Activated naive CD8-positive, alpha-beta T cell treated with anti-CD3 and anti-CD28 coated beads for 36 hours (primary cell): Measurements from ENCODE around the gene OR4D11. TPM values are rescaled to one million over a fixed set of nuclear protein-coding genes. Genes with fewer than 3 reads are reported as not detected.
A peak's percentile ranks its signal among the peaks of the same experiment; 100 is the strongest.
"Not testable (repeated sequence)": the region's sequence is repeated elsewhere in the genome, so short reads cannot be mapped to it uniquely, and the experiment has no call there.

ENCODE experiments used
- DNase-seq: peaks from one replicate; pipeline ENCODE4 v3.0.0; 2021
- H3K27ac Mint-ChIP-seq: one replicate; pipeline ENCODE4 v1.8.0; 2022; ENCODE audit warnings: mild to moderate bottlenecking, moderate library complexity, mixed read lengths
- H3K27me3 Mint-ChIP-seq: one replicate; pipeline ENCODE4 v1.8.0; 2022; ENCODE audit warnings: mild to moderate bottlenecking, mixed read lengths
- H3K36me3 Mint-ChIP-seq: one replicate; pipeline ENCODE4 v1.8.0; 2021; ENCODE audit warnings: mild to moderate bottlenecking, mixed read lengths
- H3K4me1 Mint-ChIP-seq: one replicate; pipeline ENCODE4 v1.8.0; 2021; ENCODE audit warnings: mixed read lengths
- H3K4me3 Mint-ChIP-seq: one replicate; pipeline ENCODE4 v1.8.0; 2022; ENCODE audit warnings: mild to moderate bottlenecking, moderate library complexity, mixed read lengths
- H3K9me3 Mint-ChIP-seq: one replicate; pipeline ENCODE4 v1.8.0; 2022; ENCODE audit warnings: mixed read lengths
- total RNA-seq, 2 experiments: library from RNA; stranded (reverse); gene quantifications; one replicate each; pipeline ENCODE4 v1.2.3, GENCODE V29; 2021

OR4D11 gene
- total RNA-seq, 2 experiments from 2014 or later, result not detected

DNA sequence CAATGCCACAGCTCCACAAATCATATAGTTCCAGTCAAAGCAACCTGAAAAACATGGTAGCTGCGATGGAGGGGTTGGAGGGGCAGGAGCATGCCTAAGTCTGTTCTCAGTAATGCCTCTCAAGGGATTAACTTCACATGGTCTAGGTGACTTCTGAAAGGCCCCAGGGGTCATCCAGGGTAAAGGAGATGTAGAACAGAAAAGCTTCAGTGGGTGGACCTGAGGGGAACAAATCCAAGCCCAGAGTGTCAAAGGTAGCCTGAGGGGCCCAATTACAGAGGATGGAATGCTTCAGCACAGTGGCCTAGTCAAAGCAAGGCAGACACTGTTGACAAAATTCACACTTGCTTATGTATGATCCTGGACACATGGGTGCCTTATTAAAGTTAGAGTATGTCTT is 31.3 kb downstream of the OR4D11 start:
- Mint-ChIP-seq H3K4me1 (peaks cover 12% of the 10 kb centered on the region), H3K4me3 (no peak overlapping the region), H3K36me3 (no peaks in the 10 kb centered on the region), H3K27ac (no peak overlapping the region), H3K27me3 (no peaks in the 10 kb centered on the region), H3K9me3 (no peaks in the 10 kb centered on the region)
- no peak for DNase-seq

DNA sequence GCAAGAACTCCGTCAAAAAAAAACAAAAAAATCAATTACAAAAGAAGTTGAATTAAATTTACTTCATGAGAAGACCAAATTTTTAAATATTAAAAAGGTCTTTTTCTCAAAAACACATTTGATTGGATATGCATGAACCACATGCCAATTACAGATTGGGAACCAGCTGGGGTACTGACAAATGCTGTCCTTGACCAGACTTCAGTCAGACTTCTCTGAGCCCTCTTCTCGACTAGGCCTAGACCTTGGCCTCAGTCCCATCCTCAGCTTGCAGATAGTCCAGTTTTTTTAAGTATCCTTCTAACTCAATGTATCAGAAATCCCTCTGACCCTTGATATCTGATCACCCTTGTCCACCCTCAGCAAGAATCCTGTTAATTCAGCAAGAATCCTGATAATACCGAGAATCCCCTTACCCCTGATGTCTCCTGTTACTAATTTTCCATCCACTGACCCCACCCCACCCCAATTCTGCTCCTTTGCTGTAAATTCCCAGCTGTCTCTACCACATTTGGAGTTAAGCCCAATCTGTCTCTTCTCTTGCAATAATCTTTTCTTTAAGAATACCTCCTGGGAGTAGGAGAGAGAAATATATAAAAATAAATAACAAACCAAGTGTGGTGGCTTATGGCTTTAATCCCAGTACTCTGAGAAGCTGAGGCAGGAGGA is 38.9 kb downstream of the OR4D11 start:
- DNase-seq, result no peak
- Mint-ChIP-seq H3K27ac (no peak overlapping the region), H3K4me1 (peaks cover 7% of the 10 kb centered on the region), H3K9me3 (no peaks in the 10 kb centered on the region), H3K36me3 (no peaks in the 10 kb centered on the region), H3K4me3 (no peak overlapping the region), H3K27me3 (no peaks in the 10 kb centered on the region)

DNA sequence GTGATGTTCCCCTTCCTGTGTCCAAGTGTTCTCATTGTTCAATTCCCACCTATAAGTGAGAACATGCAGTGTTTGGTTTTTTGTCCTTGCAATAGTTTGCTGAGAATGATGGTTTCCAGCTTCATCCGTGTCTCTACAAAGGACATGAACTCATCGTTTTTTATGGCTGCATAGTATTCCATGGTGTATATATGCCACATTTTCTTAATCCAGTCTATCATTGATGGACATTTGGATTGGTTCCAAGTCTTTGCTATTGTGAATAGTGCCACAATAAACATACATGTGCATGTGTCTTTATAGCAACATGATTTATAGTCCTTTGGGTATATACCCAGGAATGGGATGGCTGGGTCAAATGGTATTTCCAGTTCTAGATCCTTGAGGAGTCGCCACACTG is 40.3 kb downstream of the OR4D11 start:
- not testable (repeated sequence) for H3K9me3 Mint-ChIP-seq, H3K4me3 Mint-ChIP-seq, H3K27me3 Mint-ChIP-seq, H3K27ac Mint-ChIP-seq, DNase-seq, H3K36me3 Mint-ChIP-seq, H3K4me1 Mint-ChIP-seq

DNA sequence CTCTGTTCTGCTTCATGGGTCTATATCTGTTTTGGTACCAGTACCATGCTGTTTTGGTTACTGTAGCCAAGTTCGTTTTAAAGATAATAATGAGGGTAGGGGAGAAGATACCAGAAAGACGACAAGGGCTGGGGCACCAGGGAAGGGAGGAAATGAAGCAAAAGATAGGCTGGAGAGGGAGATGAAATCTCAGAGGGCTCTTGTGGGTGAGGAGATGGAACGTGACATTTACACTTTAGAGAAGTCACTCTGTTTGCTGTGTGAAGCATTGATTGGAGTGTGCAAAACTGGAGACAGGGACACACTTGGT is 41.4 kb downstream of the OR4D11 start:
- Mint-ChIP-seq H3K9me3 (no peaks in the 10 kb centered on the region), H3K27ac (no peak overlapping the region), H3K4me3 (no peak overlapping the region), H3K4me1 (peaks cover 13% of the 10 kb centered on the region), H3K27me3 (no peaks in the 10 kb centered on the region), H3K36me3 (no peaks in the 10 kb centered on the region)
- no peak for DNase-seq

DNA sequence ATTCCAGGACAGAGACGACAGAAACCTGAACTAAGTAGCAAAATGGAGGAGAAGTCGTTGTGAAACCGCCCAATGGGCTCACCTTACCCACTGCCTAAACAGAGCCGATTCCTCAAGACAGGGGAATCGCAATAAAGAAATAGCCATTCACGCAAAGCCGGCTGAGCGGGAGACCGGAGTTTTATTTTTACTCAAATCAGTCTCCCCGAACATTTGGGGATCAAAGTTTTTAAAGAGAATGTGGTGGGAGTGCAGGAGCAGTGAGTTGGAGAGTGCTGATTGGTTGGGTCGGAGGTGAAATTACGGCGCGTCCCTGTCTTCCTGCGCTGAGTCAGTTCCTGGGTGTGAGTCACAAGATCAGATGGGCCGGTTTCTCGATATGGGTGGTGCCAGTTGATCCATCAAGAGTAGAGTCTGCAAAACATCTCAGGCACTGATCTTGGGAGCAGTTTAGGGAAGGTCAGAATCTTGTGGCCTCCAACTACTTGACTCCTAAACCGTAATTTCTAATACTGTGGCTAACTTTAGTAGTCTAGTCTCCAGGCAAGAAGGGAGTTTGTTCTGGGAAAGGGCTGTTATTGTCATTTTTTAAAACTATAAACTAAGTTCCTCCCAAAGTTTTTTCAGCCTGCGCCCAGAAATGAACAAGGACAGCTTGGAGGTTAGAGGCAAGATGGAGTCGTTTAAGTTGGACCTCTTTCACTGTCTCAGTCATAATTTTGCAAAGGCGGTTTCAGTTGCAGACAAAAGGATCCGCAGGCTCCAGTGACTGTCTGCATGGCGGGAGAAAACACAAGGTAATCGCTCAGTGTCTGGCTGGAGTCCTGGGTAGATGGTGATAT is 42.0 kb downstream of the OR4D11 start:
- DNase-seq, result no peak
- H3K27me3 Mint-ChIP-seq, result peaks cover under 1% of the 10 kb centered on the region
- no peaks in the 10 kb centered on the region for H3K36me3 Mint-ChIP-seq
- H3K9me3 Mint-ChIP-seq, result no peaks in the 10 kb centered on the region
- H3K4me3 Mint-ChIP-seq, result no peak overlapping the region
- peaks cover 13% of the 10 kb centered on the region for H3K4me1 Mint-ChIP-seq
- H3K27ac Mint-ChIP-seq, result no peak overlapping the region

DNA sequence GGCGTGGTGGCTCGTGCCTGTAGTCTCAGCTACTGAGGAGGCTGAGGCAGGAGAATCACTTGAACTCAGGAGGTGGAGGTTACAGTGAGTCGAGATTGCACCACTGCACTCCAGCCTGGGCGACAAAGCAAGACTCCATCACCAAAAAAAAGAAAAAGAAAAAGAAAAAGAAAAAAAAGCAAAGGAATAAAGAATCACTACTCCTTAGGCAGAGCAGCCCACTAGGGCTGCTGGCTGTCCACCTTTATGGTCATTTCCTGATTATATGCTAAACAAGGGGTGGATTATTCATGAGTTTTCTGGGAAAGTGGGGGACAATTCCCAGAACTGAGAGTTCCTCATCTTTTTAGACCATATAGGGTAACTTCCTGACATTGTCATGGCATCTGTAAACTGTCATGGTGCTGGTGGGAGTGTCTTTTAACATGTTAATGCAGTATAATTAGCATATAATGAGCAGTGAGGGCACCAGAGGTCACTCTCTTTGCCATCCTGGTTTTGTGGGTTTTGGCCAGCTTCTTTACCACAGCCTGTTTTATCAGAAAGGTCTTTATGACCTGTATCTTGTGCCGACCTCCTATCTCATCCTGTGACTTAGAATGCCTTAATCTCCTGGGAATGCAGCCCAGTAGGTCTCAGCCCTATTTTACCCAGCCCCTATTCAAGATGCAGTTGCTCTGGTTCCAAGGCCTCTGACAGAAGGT is 44.4 kb downstream of the OR4D11 start:
- H3K4me1 Mint-ChIP-seq, result peaks cover 28% of the 10 kb centered on the region
- peaks cover 12% of the 10 kb centered on the region for H3K27me3 Mint-ChIP-seq
- not testable (repeated sequence) for H3K27ac Mint-ChIP-seq, H3K4me3 Mint-ChIP-seq, H3K9me3 Mint-ChIP-seq, H3K36me3 Mint-ChIP-seq, DNase-seq

DNA sequence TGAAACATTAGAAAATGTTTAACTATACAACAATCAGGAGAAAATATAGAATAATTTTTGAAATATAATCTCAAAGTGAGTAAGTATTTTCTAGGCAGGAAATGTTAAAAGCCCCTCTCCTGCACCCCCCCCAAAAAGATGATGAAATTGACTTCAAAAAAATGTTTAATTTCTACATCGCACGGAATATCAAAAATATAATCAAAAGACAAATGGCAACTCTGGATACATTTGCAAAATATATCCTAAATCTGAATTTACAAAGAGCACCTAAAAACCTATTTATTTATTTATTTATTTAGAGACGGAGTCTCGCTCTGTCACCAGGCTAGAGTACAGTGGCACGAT is 44.9 kb downstream of the OR4D11 start:
- H3K4me3 Mint-ChIP-seq, result no peak overlapping the region
- H3K36me3 Mint-ChIP-seq, result peaks cover 8% of the 10 kb centered on the region
- no peak for DNase-seq
- H3K4me1 Mint-ChIP-seq, result peaks cover 28% of the 10 kb centered on the region
- no peak overlapping the region for H3K27ac Mint-ChIP-seq
- H3K27me3 Mint-ChIP-seq, result peaks cover 12% of the 10 kb centered on the region
- H3K9me3 Mint-ChIP-seq, result peaks cover 3% of the 10 kb centered on the region

DNA sequence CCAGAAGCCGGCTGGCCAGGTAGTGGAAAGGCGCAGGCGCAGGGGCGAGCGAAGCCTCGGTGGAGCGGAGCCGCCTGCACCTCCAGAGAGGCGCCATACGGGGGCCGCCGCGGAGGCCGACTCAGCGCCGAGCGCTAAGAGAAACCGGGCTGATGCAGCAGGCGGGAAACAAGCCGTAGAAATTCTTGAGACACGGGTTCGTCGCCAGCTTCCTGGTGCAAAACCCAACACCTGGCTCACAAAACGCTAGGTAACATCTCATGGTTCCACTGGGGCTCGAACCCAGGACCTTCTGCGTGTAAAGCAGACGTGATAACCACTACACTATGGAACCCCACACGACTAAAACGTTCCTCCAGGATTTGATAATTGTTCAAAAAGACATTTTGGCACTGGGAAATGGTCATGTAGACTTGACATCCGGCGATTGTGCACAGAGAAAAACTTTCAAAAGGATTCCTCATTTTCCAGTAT is 47.0 kb downstream of the OR4D11 start:
- peaks cover 30% of the 10 kb centered on the region for H3K4me1 Mint-ChIP-seq
- H3K27ac Mint-ChIP-seq, result peak overlapping the region; percentile 97
- H3K9me3 Mint-ChIP-seq, result peaks cover 3% of the 10 kb centered on the region
- peak; percentile 94 for DNase-seq
- peaks cover 8% of the 10 kb centered on the region for H3K36me3 Mint-ChIP-seq
- peaks cover 12% of the 10 kb centered on the region for H3K27me3 Mint-ChIP-seq
- peak overlapping the region; percentile 87 for H3K4me3 Mint-ChIP-seq

DNA sequence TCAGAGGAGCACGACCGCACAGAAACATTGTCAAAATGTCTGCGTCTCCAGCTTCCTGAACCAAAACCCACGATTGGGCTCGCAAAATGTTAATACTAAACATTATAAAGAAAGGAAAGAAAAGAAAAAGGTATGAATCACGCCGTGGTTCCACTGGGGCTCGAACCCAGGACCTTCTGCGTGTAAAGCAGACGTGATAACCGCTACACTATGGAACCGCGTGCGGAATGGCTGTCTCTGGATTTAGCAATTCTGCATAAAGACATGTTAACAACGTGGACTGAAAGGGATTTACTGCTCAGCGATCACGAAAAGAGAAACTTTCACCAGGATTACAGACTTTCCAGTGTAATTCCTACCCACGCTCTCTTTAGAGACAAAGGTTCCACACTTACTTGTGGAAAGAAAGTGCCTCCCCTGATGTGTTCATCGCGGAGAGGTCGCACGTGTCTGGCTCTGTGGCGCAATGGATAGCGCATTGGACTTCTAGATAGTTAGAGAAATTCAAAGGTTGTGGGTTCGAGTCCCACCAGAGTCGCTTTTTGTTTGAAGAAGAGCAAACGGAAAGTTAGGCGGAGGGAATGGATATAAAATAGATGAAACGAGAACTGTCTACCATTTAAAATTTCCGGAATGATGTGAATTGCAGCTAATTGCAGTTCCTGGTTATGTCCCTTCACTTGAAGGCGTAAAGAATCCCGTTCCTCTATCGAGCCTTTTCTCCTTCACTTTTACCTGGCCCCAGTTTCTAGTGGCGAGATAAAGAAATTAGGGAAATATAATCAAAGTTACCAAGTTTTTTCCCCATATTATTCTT is 47.7 kb downstream of the OR4D11 start:
- peak overlapping the region; percentile 97 for H3K27ac Mint-ChIP-seq
- peaks cover 14% of the 10 kb centered on the region for H3K27me3 Mint-ChIP-seq
- H3K9me3 Mint-ChIP-seq, result peaks cover 3% of the 10 kb centered on the region
- H3K4me3 Mint-ChIP-seq, result peak overlapping the region; percentile 87
- peaks cover 36% of the 10 kb centered on the region for H3K4me1 Mint-ChIP-seq
- peak; percentile 70 for DNase-seq
- peaks cover 8% of the 10 kb centered on the region for H3K36me3 Mint-ChIP-seq

DNA sequence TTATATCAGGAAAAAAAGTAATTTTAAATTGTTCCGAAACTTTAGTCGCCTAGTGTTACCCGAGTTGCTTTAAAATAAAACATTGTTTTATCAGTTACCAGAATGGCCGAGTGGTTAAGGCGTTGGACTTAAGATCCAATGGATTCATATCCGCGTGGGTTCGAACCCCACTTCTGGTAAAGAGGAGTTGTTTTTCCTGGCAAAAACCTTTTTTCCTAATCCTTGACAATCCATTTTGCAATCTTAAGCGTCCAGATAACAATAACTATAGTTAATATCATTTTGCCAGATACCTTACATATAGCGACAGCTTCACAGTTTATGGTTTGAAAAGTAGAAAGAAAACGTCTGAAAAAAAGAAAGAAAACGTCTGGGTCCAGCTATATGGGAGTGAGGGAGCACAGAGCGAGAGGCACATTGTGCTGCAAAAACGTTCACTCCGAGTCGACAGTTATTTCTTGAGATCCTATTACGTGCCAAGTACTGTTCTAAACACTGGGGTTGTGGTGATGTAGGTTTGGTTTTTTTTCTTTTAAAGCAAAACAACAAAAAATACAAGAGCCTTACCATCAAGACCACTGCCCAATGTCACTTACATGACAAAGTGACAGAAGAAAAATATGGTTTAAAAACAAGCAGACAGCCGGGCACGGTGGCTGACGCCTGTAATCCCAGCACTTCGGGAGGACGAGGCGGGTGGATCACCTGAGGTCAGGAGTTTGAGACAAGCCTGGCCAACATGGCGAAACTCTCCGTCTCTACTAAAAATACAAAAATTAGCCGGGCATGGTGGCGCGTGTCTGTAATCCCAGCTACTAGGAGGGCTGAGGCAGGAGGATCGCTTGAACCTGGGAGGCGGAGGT is 48.5 kb downstream of the OR4D11 start:
- Mint-ChIP-seq H3K27ac (peak overlapping the region; percentile 97), H3K27me3 (peaks cover 19% of the 10 kb centered on the region), H3K4me3 (peak overlapping the region; percentile 87), H3K36me3 (peaks cover 8% of the 10 kb centered on the region), H3K4me1 (peaks cover 45% of the 10 kb centered on the region), H3K9me3 (peaks cover 3% of the 10 kb centered on the region)
- no peak for DNase-seq

DNA sequence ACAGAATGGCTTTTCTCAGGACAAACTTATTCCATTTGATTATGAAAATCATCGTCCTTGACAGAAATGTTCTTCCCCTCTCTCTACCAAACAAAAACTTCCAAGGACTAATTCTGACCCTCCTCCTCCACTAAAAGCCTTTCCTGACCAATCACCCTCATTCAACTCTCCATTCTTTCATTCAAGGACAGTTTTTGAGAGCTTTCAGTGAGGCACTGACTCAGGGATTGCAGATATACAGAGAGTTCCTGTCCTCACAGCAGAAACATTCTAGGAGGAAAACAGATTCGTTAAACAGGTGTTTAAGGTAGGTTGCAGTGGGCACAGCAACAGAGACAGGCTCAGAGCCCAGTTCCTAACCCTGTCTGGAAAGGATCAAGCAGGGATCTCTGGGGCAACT is 49.5 kb downstream of the OR4D11 start:
- Mint-ChIP-seq H3K9me3 (peaks cover 3% of the 10 kb centered on the region), H3K27ac (no peak overlapping the region), H3K36me3 (peaks cover 8% of the 10 kb centered on the region), H3K4me3 (no peak overlapping the region), H3K4me1 (peaks cover 47% of the 10 kb centered on the region), H3K27me3 (peaks cover 22% of the 10 kb centered on the region)
- DNase-seq, result no peak

DNA sequence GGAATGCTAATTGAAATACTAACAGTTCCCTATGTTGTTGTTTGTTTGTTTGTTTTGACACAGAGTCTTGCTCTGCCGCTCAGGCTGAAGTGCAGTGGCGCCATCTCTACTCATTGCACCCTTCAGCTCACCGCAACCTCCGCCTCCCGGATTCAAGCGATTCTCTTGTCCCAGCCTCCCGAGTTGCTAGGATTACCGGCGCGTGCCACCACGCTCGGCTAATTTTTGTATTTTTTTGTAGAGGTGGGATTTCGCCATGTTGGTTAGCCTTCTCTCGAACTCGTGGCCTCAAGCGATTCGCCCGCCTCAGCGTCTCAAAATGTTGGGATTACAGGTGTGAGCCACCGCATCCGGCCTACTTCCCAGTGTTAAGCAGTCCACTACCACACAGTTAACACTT is 49.9 kb downstream of the OR4D11 start:
- H3K4me1 Mint-ChIP-seq, result peaks cover 48% of the 10 kb centered on the region
- H3K27me3 Mint-ChIP-seq, result peaks cover 22% of the 10 kb centered on the region
- peaks cover 3% of the 10 kb centered on the region for H3K9me3 Mint-ChIP-seq
- no peak overlapping the region for H3K27ac Mint-ChIP-seq
- H3K4me3 Mint-ChIP-seq, result no peak overlapping the region
- DNase-seq, result no peak
- peaks cover 8% of the 10 kb centered on the region for H3K36me3 Mint-ChIP-seq
